Dendritic cell treated with granulocyte-macrophage colony-stimulating factor and Interleukin-4, amounts not matched to agents 40 ng/mL and 50 ng/mL, for 4 days (primary cell): ENCODE measurements around the gene LINC00632.
"Not testable (repeated sequence)": the region's sequence is repeated elsewhere in the genome, so short reads cannot be mapped to it uniquely, and the experiment has no call there.

ENCODE experiments used
- H3K27ac Mint-ChIP-seq: one replicate; pipeline ENCODE4 v1.8.0; 2022; ENCODE audit warnings: mild to moderate bottlenecking, mixed read lengths
- H3K27me3 Mint-ChIP-seq: one replicate; pipeline ENCODE4 v1.8.0; 2022; ENCODE audit warnings: mild to moderate bottlenecking, mixed read lengths
- H3K36me3 Mint-ChIP-seq: one replicate; pipeline ENCODE4 v1.8.0; 2022; ENCODE audit warnings: low read depth, mixed read lengths
- H3K4me1 Mint-ChIP-seq: one replicate; pipeline ENCODE4 v1.8.0; 2022; ENCODE audit warnings: low read depth, mixed read lengths
- H3K4me3 Mint-ChIP-seq: one replicate; pipeline ENCODE4 v1.8.0; 2022; ENCODE audit warnings: mild to moderate bottlenecking, moderate library complexity, mixed read lengths
- H3K9me3 Mint-ChIP-seq: one replicate; pipeline ENCODE4 v1.8.0; 2022; ENCODE audit warnings: mixed read lengths
- intact Hi-C: fragments of 100-400 bp; cut with micrococcal nuclease; formaldehyde crosslinking; loops from one replicate; pipeline ENCODE4 v1.15.0; 2022

Gene LINC00632

DNA sequence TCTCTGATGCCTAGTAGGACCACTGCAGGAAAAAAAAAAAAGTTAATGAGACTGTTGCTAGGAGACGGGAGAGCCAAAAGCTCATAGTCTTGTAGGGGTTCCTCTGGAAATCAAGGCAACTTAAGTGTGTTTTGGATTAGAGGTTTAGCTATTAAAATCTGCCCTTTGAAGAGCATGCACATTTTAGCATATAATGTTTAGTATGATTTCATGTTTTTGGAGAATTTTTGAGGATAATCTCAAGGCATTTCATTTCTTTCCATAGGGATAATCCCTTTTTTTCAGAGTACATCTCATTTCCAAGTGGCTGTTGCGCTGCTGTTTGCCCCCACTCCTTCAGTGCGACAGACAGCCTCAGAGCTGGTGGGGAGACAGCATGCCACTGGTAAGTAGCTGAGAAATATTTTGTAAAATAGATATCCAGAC is at the start of gene LINC00632:
Gene LINC00632 (plus strand): TSS at position 339 of the 426 bp plus-strand sequence.
- Mint-ChIP-seq H3K4me1 (no peaks in the 10 kb centered on the region), H3K4me3 (no peak within 1 kb of the TSS), H3K27ac (no peak within 1 kb of the TSS), H3K36me3 (no peaks in the 10 kb centered on the region), H3K9me3 (no peaks in the 10 kb centered on the region), H3K27me3 (peaks cover 9% of the 10 kb centered on the region)
- intact Hi-C loops, result no loop called here

DNA sequence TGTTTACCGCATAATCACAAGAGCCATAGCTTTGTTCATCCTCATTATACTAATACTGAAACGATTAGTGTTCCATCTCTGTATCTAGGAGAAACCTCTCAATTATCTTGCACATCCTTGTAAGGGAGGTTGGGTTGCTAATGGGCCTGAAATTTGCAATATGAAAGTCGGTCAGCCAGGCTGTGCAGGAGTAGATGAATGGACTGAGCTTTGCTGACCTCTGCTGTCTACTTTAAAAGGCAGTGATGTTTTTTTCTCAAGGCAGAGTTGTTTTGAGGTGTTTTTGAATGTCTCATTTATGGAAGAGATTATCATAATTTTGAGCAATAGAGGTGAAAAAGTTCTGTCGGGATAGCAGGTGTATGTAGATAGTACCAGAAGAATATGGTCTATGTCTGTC is 47.9 kb upstream of the LINC00632 start:
- Mint-ChIP-seq H3K9me3 (no peaks in the 10 kb centered on the region), H3K4me3 (no peak overlapping the region), H3K27ac (no peak overlapping the region), H3K27me3 (no peaks in the 10 kb centered on the region), H3K4me1 (no peaks in the 10 kb centered on the region), H3K36me3 (no peaks in the 10 kb centered on the region)
- intact Hi-C loops, result no loop called here

DNA sequence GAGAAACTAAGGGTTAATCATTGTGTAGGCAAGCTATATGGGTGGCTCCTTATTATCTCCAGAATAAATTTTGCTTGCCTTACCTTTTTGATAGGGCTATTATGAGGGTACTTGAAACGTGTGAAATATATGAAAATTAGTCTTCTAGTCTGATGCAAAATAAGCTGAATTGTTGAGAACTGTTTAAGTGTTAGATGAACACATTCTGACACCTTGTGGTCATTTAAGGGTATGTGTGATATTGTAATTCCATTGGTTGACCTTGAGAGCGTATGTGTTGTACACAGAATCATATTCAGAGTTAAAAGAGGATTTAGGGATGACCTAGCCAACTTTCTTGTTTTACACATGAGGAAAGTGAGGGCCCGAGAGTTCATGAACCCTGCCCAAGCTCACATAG is 44.6 kb upstream of the LINC00632 start:
- Mint-ChIP-seq H3K9me3 (no peaks in the 10 kb centered on the region), H3K27ac (no peak overlapping the region), H3K27me3 (no peaks in the 10 kb centered on the region), H3K4me3 (no peak overlapping the region), H3K36me3 (no peaks in the 10 kb centered on the region), H3K4me1 (no peaks in the 10 kb centered on the region)
- intact Hi-C loops, result no loop called here

DNA sequence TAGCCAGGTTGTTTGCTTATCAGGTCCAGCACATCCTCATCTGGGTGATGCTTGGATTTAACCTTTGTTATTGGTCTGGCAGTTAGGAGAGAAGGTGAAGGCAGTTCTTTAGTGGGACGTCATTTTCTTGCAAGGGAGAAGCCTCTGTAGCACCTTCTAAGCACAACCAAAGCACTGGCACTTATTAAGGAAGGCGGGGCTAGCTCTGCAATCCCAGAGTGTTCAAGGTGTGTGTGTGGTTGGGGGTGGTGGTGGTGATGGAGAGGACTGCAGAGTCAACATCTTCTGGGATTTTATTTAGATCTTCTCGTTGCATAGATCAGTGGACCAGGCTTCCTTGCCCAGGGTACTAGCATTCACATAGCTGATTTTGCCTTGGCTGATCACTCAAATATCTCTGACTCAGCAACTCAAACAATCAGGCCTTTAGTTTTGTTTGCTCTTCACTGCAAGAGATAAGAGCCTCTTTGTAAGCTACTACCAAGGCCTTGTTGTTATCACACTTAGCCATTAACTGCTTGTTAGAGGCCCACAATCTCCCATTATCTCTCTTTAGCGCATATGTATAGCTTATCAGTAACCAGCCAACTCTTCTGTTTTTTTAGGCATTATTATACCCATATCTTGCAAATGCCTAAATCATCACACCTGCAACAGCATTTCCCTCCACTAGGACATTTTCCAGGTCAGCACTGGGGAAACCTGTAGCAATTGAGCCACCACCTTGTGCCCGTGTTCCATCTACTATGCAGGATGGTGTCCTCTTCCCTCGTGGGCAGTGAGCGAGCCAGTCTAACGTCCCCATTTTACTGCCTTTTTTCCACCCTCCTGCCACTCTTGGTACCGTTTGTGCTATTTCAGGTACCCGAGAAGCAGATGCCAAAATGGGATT is 36.5 kb upstream of the LINC00632 start:
- no peak overlapping the region for H3K4me3 Mint-ChIP-seq
- no peaks in the 10 kb centered on the region for H3K36me3 Mint-ChIP-seq

DNA sequence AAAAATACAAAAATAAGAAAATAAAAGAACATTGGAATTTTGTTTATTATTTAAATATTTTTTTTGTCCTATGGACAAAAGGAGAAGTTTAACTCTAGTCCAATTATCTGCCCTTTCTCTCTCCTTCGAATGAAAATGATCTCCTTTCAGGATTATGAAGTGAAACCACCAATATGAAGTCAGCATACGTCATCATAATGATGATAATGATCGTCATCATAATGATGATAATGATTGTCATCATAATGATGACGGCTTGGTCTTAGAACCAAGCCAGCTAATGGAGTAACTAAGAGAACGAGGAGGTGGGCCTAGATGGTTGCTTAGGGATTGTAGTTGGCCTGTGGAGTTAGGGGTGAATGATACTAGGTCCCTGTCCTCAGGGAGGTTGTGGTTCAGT is 21.9 kb upstream of the LINC00632 start:
- Mint-ChIP-seq H3K27ac (no peak overlapping the region), H3K9me3 (peaks cover 8% of the 10 kb centered on the region), H3K4me3 (no peak overlapping the region), H3K27me3 (no peaks in the 10 kb centered on the region), H3K4me1 (no peaks in the 10 kb centered on the region), H3K36me3 (no peaks in the 10 kb centered on the region)
- intact Hi-C loops, result no loop called here

More for the DNA sequence above, 36.5 kb upstream of the LINC00632 start:
- H3K27me3 Mint-ChIP-seq, result no peaks in the 10 kb centered on the region
- no peaks in the 10 kb centered on the region for H3K4me1 Mint-ChIP-seq
- H3K9me3 Mint-ChIP-seq, result no peaks in the 10 kb centered on the region
- intact Hi-C loops, result no loop called here
- H3K27ac Mint-ChIP-seq, result no peak overlapping the region

DNA sequence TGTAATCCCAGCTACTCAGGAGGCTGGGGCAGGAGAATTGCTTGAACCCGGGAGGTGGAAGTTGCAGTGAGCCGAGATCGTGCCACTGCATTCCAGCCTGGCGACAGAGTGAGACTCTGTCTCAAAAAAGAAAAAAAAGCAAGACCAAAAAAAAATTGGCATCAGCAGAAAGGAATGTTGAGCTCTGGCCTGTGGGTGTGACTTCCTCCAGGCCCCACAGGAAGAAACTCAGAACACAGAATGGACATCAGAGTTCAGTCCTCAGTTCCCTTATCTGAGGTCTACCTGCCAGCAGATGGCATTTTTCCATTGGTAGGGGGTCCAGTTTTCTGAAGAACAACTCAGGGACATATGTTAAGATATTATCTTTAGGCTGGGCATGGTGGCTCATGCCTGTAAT is 18.0 kb upstream of the LINC00632 start:
- H3K4me3 Mint-ChIP-seq, H3K27me3 Mint-ChIP-seq, H3K27ac Mint-ChIP-seq, H3K9me3 Mint-ChIP-seq, H3K36me3 Mint-ChIP-seq, intact Hi-C loops, H3K4me1 Mint-ChIP-seq: not testable (repeated sequence)

DNA sequence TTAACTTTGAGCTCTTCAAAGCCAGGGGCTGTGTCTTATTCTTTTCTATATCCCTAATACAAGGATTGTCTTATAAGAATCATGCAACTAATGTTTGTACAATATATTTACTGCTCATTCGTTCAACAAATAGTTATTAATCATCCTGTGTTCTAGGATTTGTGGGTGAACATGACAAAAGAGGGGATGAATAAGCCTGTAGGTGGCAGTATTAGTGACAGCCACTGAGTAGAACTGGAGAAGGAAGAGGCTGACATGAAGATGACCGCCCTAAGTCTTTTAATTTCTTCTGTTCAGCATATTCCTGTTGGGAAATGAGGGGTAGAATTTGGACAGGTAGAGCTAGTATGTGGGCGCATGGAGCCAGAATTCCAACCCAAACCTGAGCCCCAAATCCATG is 11.9 kb upstream of the LINC00632 start:
- Mint-ChIP-seq H3K4me1 (no peaks in the 10 kb centered on the region), H3K27me3 (no peaks in the 10 kb centered on the region), H3K36me3 (no peaks in the 10 kb centered on the region), H3K4me3 (no peak overlapping the region), H3K27ac (no peak overlapping the region), H3K9me3 (no peaks in the 10 kb centered on the region)
- intact Hi-C loops, result no loop called here

DNA sequence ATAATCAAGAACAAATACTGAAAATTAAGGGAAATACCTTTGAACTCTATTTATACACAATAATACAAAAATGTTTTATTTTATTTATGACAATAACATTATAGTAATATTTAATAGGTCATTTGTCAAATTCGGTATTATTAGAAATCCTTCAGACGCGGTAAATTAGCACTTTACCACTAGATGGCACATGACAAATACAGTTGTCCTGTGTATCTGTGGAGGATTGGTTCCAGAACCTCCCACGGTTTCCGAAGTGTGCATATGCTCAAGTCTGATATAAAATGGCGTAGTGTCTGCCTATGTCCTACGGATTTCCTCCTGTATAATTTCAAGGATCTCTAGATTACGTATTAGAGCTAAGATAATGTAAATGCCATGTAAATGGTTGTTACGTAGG is 8.1 kb upstream of the LINC00632 start:
- Mint-ChIP-seq H3K27ac (no peak overlapping the region), H3K36me3 (no peaks in the 10 kb centered on the region)

DNA sequence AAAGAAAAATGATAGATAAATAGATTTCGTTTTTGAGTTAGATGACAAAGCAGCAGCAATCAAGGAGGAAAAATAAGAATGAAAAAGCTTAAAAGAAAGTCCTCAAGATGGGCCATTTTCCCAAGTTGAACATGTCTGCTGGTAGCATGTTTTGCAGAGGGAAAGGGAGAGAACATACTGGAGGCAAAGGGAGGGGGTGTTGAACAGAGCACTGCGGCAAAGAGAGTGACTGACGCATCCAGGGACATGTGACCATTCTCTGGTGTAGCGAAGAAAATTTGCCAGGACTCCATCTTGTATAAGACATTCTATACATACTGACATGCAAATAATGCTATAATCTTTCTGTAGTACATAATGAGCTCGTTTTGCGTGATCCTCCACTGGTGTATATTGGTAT is 1.2 kb downstream of the LINC00632 start:
- Mint-ChIP-seq H3K9me3 (no peaks in the 10 kb centered on the region), H3K4me3 (no peak overlapping the region), H3K27me3 (peaks cover 9% of the 10 kb centered on the region), H3K4me1 (no peaks in the 10 kb centered on the region), H3K27ac (no peak overlapping the region), H3K36me3 (no peaks in the 10 kb centered on the region)
- intact Hi-C loops, result no loop called here

More for the DNA sequence above, 8.1 kb upstream of the LINC00632 start:
- Mint-ChIP-seq H3K9me3 (no peaks in the 10 kb centered on the region), H3K4me1 (no peaks in the 10 kb centered on the region), H3K4me3 (no peak overlapping the region), H3K27me3 (no peaks in the 10 kb centered on the region)
- intact Hi-C loops, result no loop called here

DNA sequence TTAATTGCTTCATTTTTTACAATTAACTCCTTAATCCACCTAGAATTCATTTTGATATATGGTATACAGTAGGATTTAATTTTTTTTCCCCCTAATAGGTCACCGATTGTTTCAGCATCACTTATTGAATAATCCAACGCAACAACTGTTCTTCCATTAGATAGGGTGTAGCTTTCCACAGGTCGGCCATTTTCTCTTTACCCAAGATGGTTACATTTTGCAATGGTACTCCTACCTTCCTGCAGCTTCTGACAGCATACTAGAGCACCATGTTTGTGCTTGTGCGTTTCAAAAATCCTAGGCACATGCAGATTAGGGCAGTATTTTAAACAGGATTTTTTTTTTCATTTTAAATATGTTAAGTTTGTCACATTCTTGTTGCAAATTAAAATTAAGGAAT is 2.3 kb downstream of the LINC00632 start:
- no peaks in the 10 kb centered on the region for H3K4me1 Mint-ChIP-seq
- H3K36me3 Mint-ChIP-seq, result no peaks in the 10 kb centered on the region
- intact Hi-C loops, result no loop called here
- no peak overlapping the region for H3K27ac Mint-ChIP-seq
- H3K27me3 Mint-ChIP-seq, result peaks cover 9% of the 10 kb centered on the region
- no peaks in the 10 kb centered on the region for H3K9me3 Mint-ChIP-seq
- no peak overlapping the region for H3K4me3 Mint-ChIP-seq

DNA sequence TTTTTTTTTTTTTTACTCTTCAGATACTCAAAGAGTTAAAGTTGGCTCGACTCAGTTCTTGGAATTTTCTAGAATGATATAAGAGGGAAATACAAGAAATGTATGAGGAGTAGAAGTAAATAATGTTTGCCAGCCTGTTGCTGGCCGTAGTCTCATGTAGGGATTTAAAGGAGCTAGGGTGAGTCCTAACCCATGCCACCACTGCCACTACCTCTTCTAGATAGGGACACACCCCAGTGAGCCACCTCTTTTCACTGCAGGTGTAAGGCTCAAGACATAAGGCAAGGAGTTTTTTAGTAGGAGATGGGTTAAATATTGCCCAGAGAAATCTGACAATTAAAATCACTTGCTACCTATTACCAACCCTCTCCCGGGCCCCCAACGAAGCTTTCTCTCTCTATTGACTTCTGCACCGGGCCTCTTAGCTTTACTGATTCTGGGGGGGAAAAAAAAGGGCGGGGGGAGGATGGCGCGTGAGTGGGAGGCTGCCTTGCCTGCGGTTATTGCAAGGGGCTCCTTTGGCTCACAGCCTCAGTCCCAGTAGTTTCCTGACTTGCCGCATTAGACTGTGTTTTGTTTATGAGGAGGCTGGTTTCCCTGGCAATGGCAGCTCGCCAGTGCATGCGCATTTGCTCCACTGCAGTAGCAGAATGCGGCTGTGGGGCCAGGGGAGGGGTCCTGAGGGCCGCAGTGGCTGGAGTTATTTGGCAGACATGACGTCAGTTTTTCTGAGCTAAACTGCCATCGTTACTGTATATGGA is 3.0 kb downstream of the LINC00632 start:
- Mint-ChIP-seq H3K9me3 (no peaks in the 10 kb centered on the region), H3K27ac (no peak overlapping the region), H3K36me3 (no peaks in the 10 kb centered on the region), H3K4me1 (no peaks in the 10 kb centered on the region), H3K4me3 (no peak overlapping the region), H3K27me3 (peaks cover 9% of the 10 kb centered on the region)
- intact Hi-C loops, result no loop called here

DNA sequence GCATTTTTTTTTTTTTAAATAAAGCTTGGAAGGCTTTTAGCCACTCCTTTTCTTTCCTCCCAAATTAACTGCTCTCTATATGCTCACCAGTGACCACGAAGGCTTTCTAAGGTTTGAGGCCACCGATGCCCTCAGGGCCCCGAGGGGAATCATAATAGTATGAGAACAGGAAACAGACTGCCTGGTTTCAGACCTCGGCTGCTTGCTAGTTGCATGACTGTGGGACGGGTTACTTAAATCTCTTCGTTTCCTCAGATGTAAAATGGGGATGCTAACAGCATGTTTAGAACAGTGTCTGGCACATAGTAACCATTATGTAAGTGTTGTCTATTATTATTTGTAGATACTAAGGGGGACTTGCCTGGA is 3.6 kb downstream of the LINC00632 start:
- Mint-ChIP-seq H3K36me3 (no peaks in the 10 kb centered on the region), H3K27me3 (peaks cover 9% of the 10 kb centered on the region), H3K4me1 (no peaks in the 10 kb centered on the region), H3K27ac (no peak overlapping the region), H3K4me3 (no peak overlapping the region), H3K9me3 (no peaks in the 10 kb centered on the region)
- intact Hi-C loops, result no loop called here

DNA sequence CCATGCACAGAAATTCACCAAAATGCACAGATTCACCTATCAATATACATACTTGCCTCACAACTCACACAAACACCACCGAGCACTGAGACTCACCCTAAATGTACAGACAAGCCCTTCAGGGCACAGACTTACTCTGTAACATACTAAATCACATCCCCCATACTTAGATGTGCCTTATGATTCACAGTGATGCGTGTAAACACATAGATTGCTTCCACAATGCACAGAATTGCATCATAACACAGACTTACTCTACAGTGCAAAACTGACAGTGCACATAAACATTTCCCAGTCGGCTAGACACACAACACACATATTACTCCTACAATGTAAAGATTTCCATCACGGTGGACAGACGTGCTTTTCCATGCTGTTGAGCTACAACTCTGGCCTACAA is 6.2 kb downstream of the LINC00632 start:
- H3K27me3 Mint-ChIP-seq, result peaks cover 5% of the 10 kb centered on the region
- no peak overlapping the region for H3K27ac Mint-ChIP-seq
- no peaks in the 10 kb centered on the region for H3K9me3 Mint-ChIP-seq
- H3K36me3 Mint-ChIP-seq, result no peaks in the 10 kb centered on the region
- intact Hi-C loops, result no loop called here
- H3K4me3 Mint-ChIP-seq, result no peak overlapping the region
- H3K4me1 Mint-ChIP-seq, result no peaks in the 10 kb centered on the region

DNA sequence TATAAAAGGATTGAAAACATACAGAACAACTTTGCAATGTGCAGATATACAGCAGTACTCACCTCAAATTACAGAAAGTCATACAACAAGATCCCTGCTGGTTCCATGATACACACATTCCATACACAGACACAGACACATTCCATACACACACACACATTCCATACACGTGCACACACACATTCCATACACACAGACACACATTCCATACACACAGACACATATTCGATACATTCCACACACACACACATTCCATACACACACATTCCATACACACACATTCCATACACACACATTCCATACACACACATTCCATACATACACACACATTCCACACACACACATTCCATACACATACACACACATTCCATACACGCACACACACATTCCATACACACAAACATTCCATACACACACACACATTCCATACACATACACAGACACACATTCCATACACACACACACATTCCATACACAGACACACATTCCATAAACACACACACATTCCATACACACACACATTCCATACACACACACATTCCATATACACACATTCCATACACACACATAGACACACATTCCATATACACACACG is 13.7 kb downstream of the LINC00632 start:
- no peak overlapping the region for H3K4me3 Mint-ChIP-seq
- intact Hi-C loops, result no loop called here

More for the DNA sequence above, 13.7 kb downstream of the LINC00632 start:
- Mint-ChIP-seq H3K36me3 (no peaks in the 10 kb centered on the region), H3K27ac (no peak overlapping the region), H3K4me1 (no peaks in the 10 kb centered on the region), H3K27me3 (no peaks in the 10 kb centered on the region), H3K9me3 (no peaks in the 10 kb centered on the region)
